PFSK-1 (cell line): Measurements from ENCODE around the gene RNF112.

Experiments
- FOXP2 ChIP-seq: optimal IDR thresholded peaks from 2 replicates; pipeline ENCODE3; 2011; ENCODE audit warnings: borderline replicate concordance, control low read depth, inconsistent platforms; ENCODE audit not compliant: insufficient read depth; ENCODE audit errors: extremely low read length, extremely low read depth
- POLR2AphosphoS5 ChIP-seq: IDR thresholded peaks from 2 replicates; pipeline ENCODE4 v1.6.1; 2012; ENCODE audit warnings: low read depth, mild to moderate bottlenecking, control low read depth, low read length, moderate library complexity
- SIN3A ChIP-seq: IDR thresholded peaks from 2 replicates; pipeline ENCODE4 v1.6.1; 2012; ENCODE audit warnings: mild to moderate bottlenecking, low read length, moderate library complexity, borderline replicate concordance; ENCODE audit not compliant: insufficient read depth
- TAF1 ChIP-seq: IDR thresholded peaks from 2 replicates; pipeline ENCODE4 v1.6.1; 2012; ENCODE audit warnings: low read length, control low read depth, borderline replicate concordance; ENCODE audit not compliant: insufficient read depth
- TF ChIP-seq, protein P1 (sequence below), 2 experiments: IDR thresholded peaks; 2 replicates each; pipeline versions ENCODE4 v1.6.1 to v1.8.0; 2011 to 2012; ENCODE audit warnings: low read depth in 2 of 2, low read length in 2 of 2, control low read depth in 1 of 2, inconsistent platforms in 1 of 2, mild to moderate bottlenecking in 1 of 2, moderate library complexity in 1 of 2; ENCODE audit not compliant: insufficient read depth in 1 of 2

Gene RNF112

DNA sequence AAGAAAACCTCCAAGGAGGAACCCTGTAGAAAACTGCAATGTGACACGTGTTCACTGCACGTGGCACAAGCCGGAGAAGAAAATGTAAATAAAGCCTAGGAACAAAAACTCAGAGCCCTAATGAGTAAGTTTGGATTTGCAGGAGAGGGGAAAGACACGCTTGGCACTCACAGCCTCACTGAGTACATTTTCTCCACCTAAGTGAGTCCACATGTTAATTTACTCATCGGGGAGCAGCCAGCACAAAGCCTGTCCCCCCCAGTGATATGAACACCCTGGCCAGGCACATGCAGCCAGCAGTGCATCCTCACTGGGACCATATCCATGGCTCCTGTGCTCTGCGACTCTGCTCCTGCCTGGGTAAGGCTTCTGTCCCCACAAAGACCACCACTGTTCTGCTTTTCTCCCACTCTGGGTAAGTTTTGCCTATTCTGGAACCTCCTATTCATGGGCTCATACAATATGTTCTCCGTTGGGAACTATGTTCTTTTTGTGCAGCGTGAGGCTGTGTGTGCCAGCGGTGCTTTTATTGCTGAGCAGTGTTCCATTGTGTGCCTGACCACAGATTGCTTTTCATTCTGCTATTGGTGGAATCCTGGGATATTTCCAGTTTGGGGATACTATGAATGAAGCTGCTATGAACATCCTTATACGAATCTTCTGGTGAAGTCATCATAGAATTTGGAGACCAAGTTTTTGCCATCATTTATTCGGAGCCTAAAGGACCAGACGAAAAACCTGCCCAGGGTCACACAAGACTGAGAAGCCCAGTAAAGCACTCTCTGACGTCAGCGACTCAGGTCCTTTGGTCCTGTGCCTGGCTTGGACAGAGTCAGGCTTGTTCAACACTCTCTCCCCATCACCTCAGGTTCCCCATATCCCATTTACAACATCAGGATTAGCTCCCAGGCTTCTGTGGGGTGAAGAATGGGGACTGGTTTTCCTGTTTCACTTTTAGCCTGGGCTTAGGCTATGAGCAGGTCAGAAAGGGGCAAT lies 53.3 kb downstream of the RNF112 start:
- TF ChIP-seq, protein P1, sequence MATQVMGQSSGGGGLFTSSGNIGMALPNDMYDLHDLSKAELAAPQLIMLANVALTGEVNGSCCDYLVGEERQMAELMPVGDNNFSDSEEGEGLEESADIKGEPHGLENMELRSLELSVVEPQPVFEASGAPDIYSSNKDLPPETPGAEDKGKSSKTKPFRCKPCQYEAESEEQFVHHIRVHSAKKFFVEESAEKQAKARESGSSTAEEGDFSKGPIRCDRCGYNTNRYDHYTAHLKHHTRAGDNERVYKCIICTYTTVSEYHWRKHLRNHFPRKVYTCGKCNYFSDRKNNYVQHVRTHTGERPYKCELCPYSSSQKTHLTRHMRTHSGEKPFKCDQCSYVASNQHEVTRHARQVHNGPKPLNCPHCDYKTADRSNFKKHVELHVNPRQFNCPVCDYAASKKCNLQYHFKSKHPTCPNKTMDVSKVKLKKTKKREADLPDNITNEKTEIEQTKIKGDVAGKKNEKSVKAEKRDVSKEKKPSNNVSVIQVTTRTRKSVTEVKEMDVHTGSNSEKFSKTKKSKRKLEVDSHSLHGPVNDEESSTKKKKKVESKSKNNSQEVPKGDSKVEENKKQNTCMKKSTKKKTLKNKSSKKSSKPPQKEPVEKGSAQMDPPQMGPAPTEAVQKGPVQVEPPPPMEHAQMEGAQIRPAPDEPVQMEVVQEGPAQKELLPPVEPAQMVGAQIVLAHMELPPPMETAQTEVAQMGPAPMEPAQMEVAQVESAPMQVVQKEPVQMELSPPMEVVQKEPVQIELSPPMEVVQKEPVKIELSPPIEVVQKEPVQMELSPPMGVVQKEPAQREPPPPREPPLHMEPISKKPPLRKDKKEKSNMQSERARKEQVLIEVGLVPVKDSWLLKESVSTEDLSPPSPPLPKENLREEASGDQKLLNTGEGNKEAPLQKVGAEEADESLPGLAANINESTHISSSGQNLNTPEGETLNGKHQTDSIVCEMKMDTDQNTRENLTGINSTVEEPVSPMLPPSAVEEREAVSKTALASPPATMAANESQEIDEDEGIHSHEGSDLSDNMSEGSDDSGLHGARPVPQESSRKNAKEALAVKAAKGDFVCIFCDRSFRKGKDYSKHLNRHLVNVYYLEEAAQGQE (IDR thresholded peaks at IDR 0.05; ENCODE audit: insufficient read depth in 1 of 2, low read depth in 2 of 2, low read length in 2 of 2), result no peak
- TF ChIP-seq FOXP2, result no peak
- TF ChIP-seq POLR2AphosphoS5, result no peak
- TF ChIP-seq SIN3A, result no peak
- no peak for TF ChIP-seq TAF1
